ENCODE measurements around the gene RMRP. TPM values are rescaled to one million over a fixed set of nuclear protein-coding genes. Genes with fewer than 3 reads are reported as not detected.

RMRP gene
- over 10,000 TPM in 2 of 4 donors, 1,000 to 10,000 TPM in 2; 1,246 to 15,173 (median 11,383) TPM for total RNA-seq

- H3K4me1 ChIP-seq, result peaks cover 45% of the 10 kb centered on the region
Measured at GRCh38 chr9:35657546-35658136, at the start of gene RMRP. RMRP (minus strand) TSS chr9:35658019.

GRCh38 chr9:35706951-35707350, 49.1 kb upstream of the RMRP start:
- 95% methylated on average over 10 of the region's 10 CpGs for WGBS
- no peak for TF ChIP-seq POLR2AphosphoS5 (IDR thresholded peaks at IDR 0.05)
- TF ChIP-seq, protein P1, sequence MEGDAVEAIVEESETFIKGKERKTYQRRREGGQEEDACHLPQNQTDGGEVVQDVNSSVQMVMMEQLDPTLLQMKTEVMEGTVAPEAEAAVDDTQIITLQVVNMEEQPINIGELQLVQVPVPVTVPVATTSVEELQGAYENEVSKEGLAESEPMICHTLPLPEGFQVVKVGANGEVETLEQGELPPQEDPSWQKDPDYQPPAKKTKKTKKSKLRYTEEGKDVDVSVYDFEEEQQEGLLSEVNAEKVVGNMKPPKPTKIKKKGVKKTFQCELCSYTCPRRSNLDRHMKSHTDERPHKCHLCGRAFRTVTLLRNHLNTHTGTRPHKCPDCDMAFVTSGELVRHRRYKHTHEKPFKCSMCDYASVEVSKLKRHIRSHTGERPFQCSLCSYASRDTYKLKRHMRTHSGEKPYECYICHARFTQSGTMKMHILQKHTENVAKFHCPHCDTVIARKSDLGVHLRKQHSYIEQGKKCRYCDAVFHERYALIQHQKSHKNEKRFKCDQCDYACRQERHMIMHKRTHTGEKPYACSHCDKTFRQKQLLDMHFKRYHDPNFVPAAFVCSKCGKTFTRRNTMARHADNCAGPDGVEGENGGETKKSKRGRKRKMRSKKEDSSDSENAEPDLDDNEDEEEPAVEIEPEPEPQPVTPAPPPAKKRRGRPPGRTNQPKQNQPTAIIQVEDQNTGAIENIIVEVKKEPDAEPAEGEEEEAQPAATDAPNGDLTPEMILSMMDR (IDR thresholded peaks at IDR 0.05), result no peak
- no peak for TF ChIP-seq POLR2A (IDR thresholded peaks at IDR 0.05)
- TF ChIP-seq EP300 (IDR thresholded peaks at IDR 0.05), result no peak
- no peak overlapping the region for H3K27ac ChIP-seq

More at GRCh38 chr9:35657546-35658136, at the start of gene RMRP:
- TF ChIP-seq EP300 (IDR thresholded peaks at IDR 0.05), result peak; percentile 94
- TF ChIP-seq POLR2A (IDR thresholded peaks at IDR 0.05), result no peak
- TF ChIP-seq, protein P1 (IDR thresholded peaks at IDR 0.05), result peak in 1 of 2 donors; percentile 37
- peak in 2 of 3 donors; percentile 66 to 97 for TF ChIP-seq POLR2AphosphoS5 (IDR thresholded peaks at IDR 0.05)
- H3K9me3 ChIP-seq, result no peaks in the 10 kb centered on the region
- H3K27me3 ChIP-seq, result no peaks in the 10 kb centered on the region
- peak; percentile 98 to 99 for DNase-seq (ENCODE audit: low spot score in 2 of 2)
- H3K27ac ChIP-seq, result peak within 1 kb of the TSS; percentile 98
- peak within 1 kb of the TSS; percentile 83 for H3K4me3 ChIP-seq
- WGBS, result under 1% methylated on average over 20 of the region's 42 CpGs
- H3K36me3 ChIP-seq, result peaks cover 4% of the 10 kb centered on the region

GRCh38 chr9:35705836-35706430, 48.1 kb upstream of the RMRP start:
- TF ChIP-seq POLR2A (IDR thresholded peaks at IDR 0.05), result no peak
- no peak for TF ChIP-seq POLR2AphosphoS5 (IDR thresholded peaks at IDR 0.05)
- TF ChIP-seq EP300 (IDR thresholded peaks at IDR 0.05), result no peak
- 80% methylated on average over 4 of the region's 7 CpGs for WGBS
- Histone ChIP-seq H3K4me3 (no peak overlapping the region), H3K27ac (no peak overlapping the region), H3K27me3 (no peaks in the 10 kb centered on the region), H3K36me3 (peaks cover 98% of the 10 kb centered on the region), H3K9me3 (no peaks in the 10 kb centered on the region), H3K4me1 (no peaks in the 10 kb centered on the region)
- DNase-seq (ENCODE audit: low spot score in 2 of 2), result no peak

More at GRCh38 chr9:35706951-35707350, 49.1 kb upstream of the RMRP start:
- Histone ChIP-seq H3K4me3 (no peak overlapping the region), H3K4me1 (no peaks in the 10 kb centered on the region), H3K36me3 (peaks cover 98% of the 10 kb centered on the region), H3K9me3 (no peaks in the 10 kb centered on the region), H3K27me3 (no peaks in the 10 kb centered on the region)
- no peak for DNase-seq (ENCODE audit: low spot score in 2 of 2)

DNA sequence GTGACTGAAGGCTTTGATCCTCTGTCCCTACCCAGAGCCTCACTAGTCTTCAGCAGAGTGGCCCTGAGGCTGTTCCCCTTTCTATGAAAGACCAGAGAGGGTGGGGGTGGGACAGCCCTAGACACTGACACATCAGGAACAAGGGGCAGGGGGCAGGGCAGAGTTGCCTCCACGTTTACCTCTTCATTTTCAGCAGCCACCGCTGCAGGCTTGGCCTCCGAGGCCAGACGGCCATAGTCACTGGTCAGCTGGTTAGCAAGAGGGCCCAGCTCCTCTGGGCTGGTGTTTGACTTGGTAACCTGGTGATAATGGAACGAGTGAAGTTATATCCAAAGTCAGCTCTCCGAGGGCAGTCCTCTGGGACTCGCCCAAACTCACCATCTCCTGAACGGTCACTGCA, 47.6 kb upstream of the RMRP start:
- no peak overlapping the region for H3K27ac ChIP-seq
- 89% methylated on average over 8 of the region's 8 CpGs for WGBS
- no peaks in the 10 kb centered on the region for H3K9me3 ChIP-seq
- peaks cover 98% of the 10 kb centered on the region for H3K36me3 ChIP-seq
- no peaks in the 10 kb centered on the region for H3K4me1 ChIP-seq
- H3K4me3 ChIP-seq, result no peak overlapping the region
- no peak for TF ChIP-seq POLR2AphosphoS5 (IDR thresholded peaks at IDR 0.05)
- DNase-seq (ENCODE audit: low spot score in 2 of 2), result no peak
- no peaks in the 10 kb centered on the region for H3K27me3 ChIP-seq

GRCh38 chr9:35703906-35704672, 46.3 kb upstream of the RMRP start:
- no peaks in the 10 kb centered on the region for H3K4me1 ChIP-seq
- WGBS, result 93% methylated on average over 21 of the region's 26 CpGs
- peaks cover 100% of the 10 kb centered on the region for H3K36me3 ChIP-seq
- H3K4me3 ChIP-seq, result no peak overlapping the region
- H3K9me3 ChIP-seq, result no peaks in the 10 kb centered on the region
- TF ChIP-seq EP300 (IDR thresholded peaks at IDR 0.05) (no peak), POLR2AphosphoS5 (IDR thresholded peaks at IDR 0.05) (no peak), POLR2A (IDR thresholded peaks at IDR 0.05) (no peak)
- TF ChIP-seq, protein P1 (IDR thresholded peaks at IDR 0.05), result no peak
- H3K27me3 ChIP-seq, result no peaks in the 10 kb centered on the region
- H3K27ac ChIP-seq, result no peak overlapping the region
- DNase-seq (ENCODE audit: low spot score in 2 of 2), result no peak

- no peak for TF ChIP-seq POLR2A (IDR thresholded peaks at IDR 0.05)
- TF ChIP-seq, protein P1 (IDR thresholded peaks at IDR 0.05), result no peak
- no peak for TF ChIP-seq POLR2AphosphoS5 (IDR thresholded peaks at IDR 0.05)
- TF ChIP-seq EP300 (IDR thresholded peaks at IDR 0.05), result no peak
- H3K9me3 ChIP-seq, result no peaks in the 10 kb centered on the region
- H3K27me3 ChIP-seq, result no peaks in the 10 kb centered on the region
- no peak overlapping the region for H3K27ac ChIP-seq
- no peak overlapping the region for H3K4me3 ChIP-seq
- WGBS, result over 99% methylated on average over 7 of the region's 7 CpGs
- no peak for DNase-seq (ENCODE audit: low spot score in 2 of 2)
- peaks cover 100% of the 10 kb centered on the region for H3K36me3 ChIP-seq
- peaks cover 3% of the 10 kb centered on the region for H3K4me1 ChIP-seq
Measured at GRCh38 chr9:35702696-35703095, 44.9 kb upstream of the RMRP start.

All from suprapubic skin (tissue), 4 donors.